HG03095 (cell line): Measurements from ENCODE around the gene FYTTD1.

Experiments used
- ATAC-seq: cut with Tn5 transposase; IDR thresholded peaks from one replicate; pipeline ENCODE4 v1.9.1; 2021; ENCODE audit warnings: moderate library complexity; ENCODE audit not compliant: unreplicated experiment

FYTTD1 gene

GRCh38 chr3:197791892-197792647, 42.4 kb downstream of the FYTTD1 start:
- peak; percentile 25 for ATAC-seq

DNA sequence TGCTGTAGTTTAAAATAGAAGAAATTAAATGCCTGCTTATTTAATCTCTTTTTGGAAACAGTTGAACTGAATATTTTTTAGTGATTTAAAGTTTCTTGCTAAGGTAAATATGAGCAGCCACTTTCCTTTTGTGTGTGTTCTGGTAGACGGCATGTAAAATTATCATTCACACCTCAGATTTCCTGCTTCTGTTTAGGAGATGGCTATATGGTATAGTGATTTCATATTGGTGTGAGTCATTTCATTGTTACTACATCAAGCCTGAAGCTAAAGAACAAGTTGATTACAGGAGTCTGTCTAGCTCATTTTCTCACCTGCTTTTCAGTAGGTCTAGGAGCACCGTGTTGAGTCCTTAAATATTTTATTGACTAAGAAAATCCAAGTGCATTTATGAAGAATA, 43.6 kb downstream of the FYTTD1 start:
- ATAC-seq, result no peak

GRCh38 chr3:197794115-197794514, 44.4 kb downstream of the FYTTD1 start:
- no peak for ATAC-seq

DNA sequence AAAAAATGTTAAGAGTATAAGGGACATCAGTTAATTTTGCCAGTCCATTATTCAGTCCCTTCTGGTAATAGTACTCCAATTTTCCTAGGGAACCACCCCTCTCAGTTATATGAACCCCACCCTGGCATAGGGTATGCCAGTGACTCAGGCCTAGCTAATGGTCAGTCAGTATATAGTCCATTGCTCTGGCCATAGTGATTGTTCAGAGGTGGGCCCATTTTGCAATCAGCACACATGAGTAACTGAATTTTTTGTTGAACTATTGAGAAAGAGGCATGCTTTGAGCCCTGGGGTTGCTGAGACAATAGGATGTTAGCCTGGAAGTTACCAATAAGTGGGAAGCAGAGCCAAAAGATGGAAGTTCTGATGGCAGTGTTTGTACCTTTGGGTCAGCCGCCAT, 45.5 kb downstream of the FYTTD1 start:
- no peak for ATAC-seq

GRCh38 chr3:197796087-197796486, 46.4 kb downstream of the FYTTD1 start:
- ATAC-seq, result no peak

GRCh38 chr3:197798863-197799262, 49.2 kb downstream of the FYTTD1 start:
- ATAC-seq, result peak; percentile 66

DNA sequence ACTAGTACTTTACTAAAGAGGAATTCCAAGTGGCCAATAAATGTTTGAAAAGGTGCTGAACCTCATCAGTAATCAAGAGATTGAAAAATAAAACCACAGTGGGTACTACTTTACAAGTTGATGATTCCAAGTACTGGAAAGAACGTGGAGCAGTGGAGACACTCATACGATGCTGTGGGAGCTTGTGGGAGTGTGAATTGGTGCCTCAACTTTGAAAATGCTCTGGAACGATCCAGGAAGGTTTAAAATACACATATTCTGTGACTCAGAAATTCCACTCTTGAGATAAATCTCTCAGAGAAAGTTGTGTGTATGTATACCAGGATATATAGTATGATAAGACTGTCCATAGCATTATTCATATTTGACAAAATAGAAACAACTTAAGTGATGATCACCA, 50.7 kb downstream of the FYTTD1 start:
- no peak for ATAC-seq

GRCh38 chr3:197801891-197802778, 52.5 kb downstream of the FYTTD1 start:
- ATAC-seq, result peak; percentile 34

- no peak for ATAC-seq
Measured at GRCh38 chr3:197802779-197803459, 53.2 kb downstream of the FYTTD1 start.

- no peak for ATAC-seq
Measured at GRCh38 chr3:197804511-197804910, 54.8 kb downstream of the FYTTD1 start.

GRCh38 chr3:197807969-197808587, 58.4 kb downstream of the FYTTD1 start:
- no peak for ATAC-seq

GRCh38 chr3:197809356-197810020, 59.8 kb downstream of the FYTTD1 start:
- no peak for ATAC-seq

- no peak for ATAC-seq
Measured at GRCh38 chr3:197810901-197811300, 61.2 kb downstream of the FYTTD1 start.

GRCh38 chr3:197811343-197811742, 61.7 kb downstream of the FYTTD1 start:
- no peak for ATAC-seq

DNA sequence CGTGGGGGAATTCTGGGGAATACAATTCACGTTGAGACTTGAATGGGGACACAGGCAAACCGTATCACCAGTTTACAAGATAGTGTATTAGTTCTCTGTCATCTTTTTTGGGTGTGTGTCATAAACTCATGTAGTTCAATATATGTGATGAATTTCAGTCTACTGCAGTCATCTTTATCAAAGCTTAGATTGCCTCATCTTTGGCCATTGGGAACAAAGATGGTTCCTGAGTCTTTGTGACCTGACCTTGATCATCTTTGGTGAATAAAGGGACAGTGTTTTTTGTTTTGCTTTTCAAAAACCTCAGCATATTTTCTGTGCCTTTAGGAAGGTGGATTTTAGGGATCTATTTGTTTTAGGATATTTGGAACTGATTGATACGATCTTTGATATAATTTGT, 64.7 kb downstream of the FYTTD1 start:
- ATAC-seq, result no peak

DNA sequence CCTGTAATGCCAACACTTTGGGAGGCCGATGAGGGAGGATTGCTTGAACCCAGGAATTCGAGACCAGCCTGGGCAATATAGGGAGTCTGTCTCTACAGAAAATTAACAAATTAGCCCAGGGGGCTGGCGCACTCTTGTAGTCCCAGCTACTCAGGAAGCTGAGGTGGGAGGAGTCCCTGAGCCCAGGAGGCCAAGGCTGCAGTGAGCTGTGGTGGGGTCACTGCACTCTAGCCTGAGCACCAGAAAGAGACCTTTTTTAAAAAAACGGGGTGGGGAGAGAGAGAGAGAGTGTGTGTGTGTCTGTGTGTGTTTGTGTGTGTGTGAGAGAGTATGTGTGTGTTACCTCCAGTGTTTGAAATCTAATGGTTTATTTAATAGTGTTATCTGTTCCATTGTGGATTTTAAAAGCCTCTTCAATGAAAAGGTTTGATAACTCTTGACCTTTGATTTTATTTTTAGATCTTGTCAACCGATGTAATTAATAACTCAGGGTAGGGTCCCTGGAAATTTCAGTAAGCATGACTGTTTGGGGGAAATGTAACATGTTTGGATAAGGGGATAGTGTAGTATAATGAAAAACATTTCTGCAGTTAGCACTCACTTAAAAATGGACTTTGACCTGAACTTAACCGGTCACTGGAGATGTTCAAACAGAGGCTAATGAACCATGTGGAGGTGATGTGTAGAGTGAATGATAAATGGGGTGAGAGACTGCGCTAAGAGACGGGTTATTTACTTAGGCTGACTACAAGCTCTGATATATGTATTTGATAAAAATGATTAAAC, 71.1 kb downstream of the FYTTD1 start:
- ATAC-seq, result no peak

DNA sequence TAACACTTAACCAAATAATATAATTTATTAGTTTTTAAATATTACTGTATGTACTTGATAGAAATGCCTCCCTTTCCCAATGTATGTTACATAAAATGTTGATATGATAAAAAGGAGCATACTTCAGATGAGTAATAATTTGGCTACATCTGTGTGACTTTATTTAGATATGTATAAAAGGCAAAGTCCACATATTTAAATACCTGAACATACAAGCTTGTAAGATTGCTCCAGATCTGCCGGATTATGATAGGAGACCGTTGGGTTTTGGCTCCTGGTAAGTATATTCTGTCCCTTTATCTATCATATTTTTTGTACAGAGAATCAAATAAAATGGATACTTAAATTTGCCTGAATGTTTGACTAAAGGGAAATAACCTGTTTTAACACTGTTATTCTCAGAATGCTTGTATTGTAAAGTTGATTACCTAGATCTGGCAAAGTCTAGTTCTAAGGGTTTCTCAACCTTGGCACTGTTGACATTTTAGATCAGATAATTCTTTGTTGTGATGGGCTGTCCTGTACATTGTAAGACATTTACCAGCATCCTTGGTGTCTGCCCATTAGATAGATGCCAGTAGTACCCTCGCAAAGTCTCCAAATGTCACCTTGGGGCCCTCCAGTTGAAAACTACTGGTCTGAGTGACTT, 79.8 kb downstream of the FYTTD1 start:
- no peak for ATAC-seq

DNA sequence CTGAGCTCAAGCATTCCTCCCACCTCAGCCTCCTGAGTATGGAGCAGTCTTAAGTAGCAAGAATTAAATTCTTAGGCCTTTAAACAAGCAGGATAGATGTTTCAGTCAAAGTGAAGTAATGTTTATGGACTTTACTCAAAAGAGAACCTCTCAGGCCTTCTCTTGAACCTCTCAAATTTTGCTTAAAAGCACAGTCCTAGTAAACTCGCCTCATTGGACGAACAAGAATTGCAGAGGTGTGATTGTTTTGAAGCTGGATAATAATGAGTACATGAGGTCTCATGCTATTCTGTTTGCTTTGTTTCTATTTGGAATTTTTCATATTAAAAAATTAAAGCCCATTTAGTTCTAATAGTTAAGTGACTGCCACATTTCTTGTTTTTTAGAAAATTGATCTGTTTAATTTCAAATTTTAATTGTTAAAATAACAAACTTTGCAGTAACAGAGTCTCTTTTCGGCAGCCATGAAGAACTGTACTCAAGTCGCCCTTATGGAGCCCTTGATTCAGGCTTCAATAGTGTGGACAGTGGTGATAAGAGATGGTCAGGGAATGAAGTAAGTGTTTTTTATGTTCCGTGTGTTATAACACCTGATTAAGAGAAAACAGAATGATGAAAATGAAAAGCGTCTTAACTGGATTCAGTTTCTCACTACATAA, 80.8 kb downstream of the FYTTD1 start:
- ATAC-seq, result no peak

DNA sequence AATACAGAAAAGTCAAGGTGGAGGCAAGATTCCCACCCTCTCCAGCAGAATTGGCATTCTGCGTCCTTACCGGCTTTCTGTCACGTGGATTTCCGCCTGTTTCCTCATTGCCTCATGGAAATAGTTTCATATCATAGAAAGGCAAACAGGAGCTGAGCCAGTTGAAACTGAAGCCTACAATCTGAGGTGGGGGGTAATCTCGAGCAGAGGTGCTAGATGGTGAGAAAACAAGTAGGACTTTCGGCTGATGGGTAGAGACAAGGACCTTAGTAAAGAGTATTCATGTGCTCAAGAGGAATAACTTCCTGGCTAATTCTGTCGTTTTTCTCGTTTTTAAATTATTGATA, 81.3 kb downstream of the FYTTD1 start:
- ATAC-seq, result no peak
